Esophagus squamous epithelium (tissue), 5 donors: ENCODE data around the gene PNMA1. TPM values are rescaled to one million over a fixed set of nuclear protein-coding genes. Genes with fewer than 3 reads are reported as not detected.
A peak's percentile ranks its signal among the peaks of the same experiment; 100 is the strongest.

ENCODE experiments used
- DNase-seq: peaks from one replicate; lab custom pipeline; 2025; lab: John Stamatoyannopoulos, UW
- H3K27ac ChIP-seq, 4 donors: fragments of 200-600 bp; sonication (generic); one replicate each; pipeline ENCODE4 v1.5.1; 2016 to 2019; ENCODE audit warnings: mild to moderate bottlenecking in 1 of 4
- H3K27me3 ChIP-seq, 4 donors: fragments of 200-600 bp; sonication (generic); 1 replicate in 3 of 4; 2 replicates in 1 of 4; pipeline versions ENCODE4 v1.5.1 to v1.6.0; 2017 to 2021; ENCODE audit warnings: antibody characterized with exemption in 1 of 4
- H3K36me3 ChIP-seq, 3 donors: fragments of 200-600 bp; sonication (generic); one replicate each; pipeline ENCODE4 v1.5.1; 2016 to 2019
- H3K4me1 ChIP-seq, 3 donors: fragments of 200-600 bp; sonication (generic); one replicate each; pipeline ENCODE4 v1.5.1; 2017 to 2019
- H3K4me3 ChIP-seq, 4 donors: fragments of 200-600 bp; sonication (generic); 1 replicate in 3 of 4; 2 replicates in 1 of 4; pipeline ENCODE4 v1.5.1; 2016 to 2019; ENCODE audit warnings: mild to moderate bottlenecking in 2 of 4, moderate library complexity in 1 of 4
- H3K9me3 ChIP-seq, 3 donors: fragments of 200-600 bp; sonication (generic); one replicate each; pipeline ENCODE4 v1.5.1; 2016 to 2019
- POLR2A ChIP-seq, 4 donors: fragments of 450-650 bp; IDR thresholded peaks; one replicate each; pipeline ENCODE4 v1.6.1; 2017; ENCODE audit warnings: antibody characterized with exemption in 4 of 4, mild to moderate bottlenecking in 4 of 4, moderate library complexity in 3 of 4
- WGBS, 2 donors: methylation state at CpG; one replicate each; pipeline ENCODE4 v1.1.5; 2018; 5-methylcytosine and 5-hydroxymethylcytosine counted together
- intact Hi-C: fragments of 100-400 bp; cut with DNase I; formaldehyde crosslinking; loops from one replicate; pipeline ENCODE4 v1.15.0; 2022
- small RNA-seq, 4 donors: library from RNA; depleted of rRNA; stranded (forward); fragments of <200 nt; gene quantifications; one replicate each; pipeline ENCODE3, GENCODE V24; 2016
- total RNA-seq, 4 donors: library from RNA; depleted of rRNA; stranded (reverse); fragments of >200 nt; gene quantifications; one replicate each; pipeline ENCODE4 v1.1.0, GENCODE V29; 2016
- TF ChIP-seq, protein P1 (sequence below), 6 experiments: fragments of 450-650 bp in 4 of 6; fragments of 200-600 bp in 2 of 6; sonication (generic) in 2 of 6; IDR thresholded peaks; one replicate each; pipeline ENCODE4 v1.5.1; 2016 to 2019; ENCODE audit warnings: antibody characterized with exemption in 6 of 6, mild to moderate bottlenecking in 4 of 6, moderate library complexity in 4 of 6
- donor health status: DM: yes; HTN: yes; CAD: no.

The PNMA1 gene
- total RNA-seq, 4 donors from 2014 or later = 4.2 to 13.9 (median 7.2) TPM

DNA sequence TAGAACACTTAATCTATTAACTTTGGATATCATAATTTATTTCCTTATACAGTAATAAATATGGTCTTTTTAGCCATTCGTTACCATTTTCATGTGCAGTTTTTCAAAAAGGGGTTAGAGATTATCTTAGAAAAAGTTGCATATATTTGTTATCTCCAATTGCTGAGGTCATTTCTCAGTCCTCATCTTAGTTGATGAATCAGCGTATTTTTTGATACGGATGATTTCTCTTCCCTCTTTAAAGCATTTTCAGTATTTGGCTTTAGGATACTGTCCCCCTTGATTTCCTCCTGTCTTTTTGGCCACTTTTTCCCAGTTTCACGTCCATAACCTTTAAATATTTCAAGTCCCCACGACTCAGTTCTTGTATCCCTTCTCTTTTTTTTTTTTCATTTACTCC lies 47.6 kb downstream of the PNMA1 start:
- H3K36me3 ChIP-seq = no peaks in the 10 kb centered on the region
- no peaks in the 10 kb centered on the region for H3K27me3 ChIP-seq
- H3K27ac ChIP-seq = no peak overlapping the region
- no peak for DNase-seq
- no peaks in the 10 kb centered on the region for H3K4me1 ChIP-seq
- no peak overlapping the region for H3K4me3 ChIP-seq
- TF ChIP-seq POLR2A (IDR thresholded peaks at IDR 0.05) = no peak
- TF ChIP-seq, protein P1, sequence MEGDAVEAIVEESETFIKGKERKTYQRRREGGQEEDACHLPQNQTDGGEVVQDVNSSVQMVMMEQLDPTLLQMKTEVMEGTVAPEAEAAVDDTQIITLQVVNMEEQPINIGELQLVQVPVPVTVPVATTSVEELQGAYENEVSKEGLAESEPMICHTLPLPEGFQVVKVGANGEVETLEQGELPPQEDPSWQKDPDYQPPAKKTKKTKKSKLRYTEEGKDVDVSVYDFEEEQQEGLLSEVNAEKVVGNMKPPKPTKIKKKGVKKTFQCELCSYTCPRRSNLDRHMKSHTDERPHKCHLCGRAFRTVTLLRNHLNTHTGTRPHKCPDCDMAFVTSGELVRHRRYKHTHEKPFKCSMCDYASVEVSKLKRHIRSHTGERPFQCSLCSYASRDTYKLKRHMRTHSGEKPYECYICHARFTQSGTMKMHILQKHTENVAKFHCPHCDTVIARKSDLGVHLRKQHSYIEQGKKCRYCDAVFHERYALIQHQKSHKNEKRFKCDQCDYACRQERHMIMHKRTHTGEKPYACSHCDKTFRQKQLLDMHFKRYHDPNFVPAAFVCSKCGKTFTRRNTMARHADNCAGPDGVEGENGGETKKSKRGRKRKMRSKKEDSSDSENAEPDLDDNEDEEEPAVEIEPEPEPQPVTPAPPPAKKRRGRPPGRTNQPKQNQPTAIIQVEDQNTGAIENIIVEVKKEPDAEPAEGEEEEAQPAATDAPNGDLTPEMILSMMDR (IDR thresholded peaks at IDR 0.05) = no peak
- 87 to 89% methylated on average over 5 of the region's 5 CpGs for WGBS, 2 donors
- intact Hi-C loops = no loop called here
- no peaks in the 10 kb centered on the region for H3K9me3 ChIP-seq

DNA sequence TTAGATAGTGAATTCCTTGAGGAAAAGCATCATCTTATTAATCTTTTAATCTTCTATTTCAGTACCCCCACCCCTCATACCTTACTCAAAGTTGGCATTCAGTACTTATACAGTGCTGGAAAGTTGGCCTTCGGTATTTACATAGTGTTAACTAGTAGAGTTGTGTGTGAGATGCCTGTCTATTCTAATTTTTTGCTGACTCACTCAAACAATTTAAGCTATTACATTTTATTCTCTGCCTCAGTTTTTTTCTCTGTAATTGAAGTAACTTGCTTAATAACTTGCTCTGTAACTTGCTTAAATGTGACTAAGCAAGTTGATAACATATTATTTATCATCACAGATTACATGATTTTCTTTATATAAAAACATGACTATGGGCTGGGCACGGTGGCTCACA lies 49.1 kb downstream of the PNMA1 start:
- no peak overlapping the region for H3K27ac ChIP-seq
- intact Hi-C loops = no loop called here
- no peaks in the 10 kb centered on the region for H3K36me3 ChIP-seq
- WGBS, 2 donors = 79 to 98% methylated on average over 2 of the region's 2 CpGs
- no peak for TF ChIP-seq POLR2A (IDR thresholded peaks at IDR 0.05)
- TF ChIP-seq, protein P1 (IDR thresholded peaks at IDR 0.05) = no peak
- no peaks in the 10 kb centered on the region for H3K4me1 ChIP-seq
- no peak overlapping the region for H3K4me3 ChIP-seq
- H3K27me3 ChIP-seq = no peaks in the 10 kb centered on the region
- DNase-seq = no peak
- H3K9me3 ChIP-seq = no peaks in the 10 kb centered on the region

DNA sequence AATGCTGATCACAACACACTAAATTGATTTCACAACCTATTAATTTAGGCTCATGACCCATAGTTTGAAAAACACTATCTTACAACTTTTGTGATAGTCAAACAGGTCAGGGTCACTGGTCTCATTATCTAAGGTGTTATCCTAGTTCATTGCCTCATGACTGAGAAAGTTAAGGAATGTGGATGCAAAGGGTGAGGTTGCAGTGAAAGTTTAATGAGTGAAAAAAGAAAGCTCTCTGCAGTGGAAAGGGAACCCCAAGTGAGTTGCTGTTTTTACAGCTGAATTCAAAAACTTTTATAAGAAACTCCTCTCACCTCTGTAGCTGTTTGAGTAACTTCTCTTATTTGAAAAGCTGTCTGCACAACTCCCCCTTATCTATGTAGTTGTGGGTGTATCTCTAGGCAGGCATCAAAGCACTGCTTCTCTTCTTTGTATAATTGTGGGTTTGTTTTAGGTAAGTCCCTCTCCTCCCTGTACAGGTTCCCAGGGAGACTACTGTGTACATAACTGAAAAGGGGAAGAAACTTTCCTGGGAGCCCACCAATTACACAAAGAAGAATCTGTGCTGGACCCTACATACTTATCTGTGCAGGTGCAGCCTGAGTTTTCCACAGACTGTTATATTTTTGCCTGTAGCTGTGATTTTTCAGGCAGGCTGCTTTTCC lies 50.5 kb downstream of the PNMA1 start:
- intact Hi-C loops = no loop called here
- Histone ChIP-seq H3K4me1 (no peaks in the 10 kb centered on the region), H3K36me3 (peaks cover 0 to 8% (median 0%) of the 10 kb centered on the region in 3 donors), H3K4me3 (no peak overlapping the region), H3K27me3 (no peaks in the 10 kb centered on the region), H3K9me3 (no peaks in the 10 kb centered on the region), H3K27ac (no peak overlapping the region)
- TF ChIP-seq, protein P1 (IDR thresholded peaks at IDR 0.05) = no peak
- DNase-seq = no peak

DNA sequence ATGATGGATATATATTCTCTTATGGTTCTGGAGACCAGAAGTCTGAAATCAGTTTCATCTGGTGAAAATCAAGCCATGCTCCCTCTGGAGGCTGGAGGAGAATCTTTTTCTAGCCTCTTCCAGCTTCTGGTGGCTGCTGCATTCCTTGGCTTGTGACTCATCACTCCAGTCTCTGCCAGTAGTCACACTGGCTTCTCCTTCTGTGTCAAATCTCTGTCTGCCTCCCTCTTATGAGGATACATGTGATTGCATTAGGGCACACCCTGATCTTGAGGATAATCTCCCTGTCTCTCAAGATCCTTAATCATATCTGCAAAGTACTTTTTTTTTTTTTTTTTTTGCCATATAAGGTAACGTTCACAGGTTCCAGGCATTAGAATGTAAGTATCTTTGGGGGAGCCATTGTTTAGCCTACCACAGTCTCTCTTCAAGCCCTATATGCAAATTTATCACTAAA lies 51.7 kb downstream of the PNMA1 start:
- H3K27me3 ChIP-seq = no peaks in the 10 kb centered on the region
- no peaks in the 10 kb centered on the region for H3K4me1 ChIP-seq
- no peaks in the 10 kb centered on the region for H3K9me3 ChIP-seq
- H3K4me3 ChIP-seq = no peak overlapping the region
- WGBS, 2 donors = 29 to 36% methylated on average over 1 of the region's 1 CpG
- no peak for TF ChIP-seq POLR2A (IDR thresholded peaks at IDR 0.05)
- TF ChIP-seq, protein P1 (IDR thresholded peaks at IDR 0.05) = peak in 5 of 6 experiments; percentile 18 to 65 (median 27)
- peak overlapping the region in 1 of 4 donors; percentile 10 for H3K27ac ChIP-seq
- intact Hi-C loops = no loop called here
- no peak for DNase-seq
- peaks cover 0 to 8% (median 0%) of the 10 kb centered on the region in 3 donors for H3K36me3 ChIP-seq

DNA sequence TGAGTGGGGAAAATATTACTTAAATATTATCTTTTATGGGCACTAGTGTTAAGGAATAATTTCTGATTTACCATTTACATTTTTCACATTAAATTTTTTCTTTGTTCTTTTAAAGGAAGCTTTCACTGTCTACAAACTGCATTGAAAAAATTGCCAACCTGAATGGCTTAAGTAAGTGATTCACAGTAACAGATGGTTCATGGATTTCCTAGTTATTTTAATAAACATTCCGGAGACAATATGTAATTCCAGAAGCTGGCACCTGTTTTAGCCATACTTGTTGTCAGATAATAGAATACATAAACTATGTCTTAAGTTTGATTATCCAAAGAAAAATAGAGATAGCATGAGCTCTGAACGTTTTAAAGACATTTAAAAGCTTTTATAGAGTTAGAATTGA lies 52.3 kb downstream of the PNMA1 start:
- WGBS, 2 donors = 75 to 79% methylated on average over 2 of the region's 2 CpGs
- H3K4me1 ChIP-seq = no peaks in the 10 kb centered on the region
- H3K27ac ChIP-seq = no peak overlapping the region
- peaks cover 0 to 8% (median 0%) of the 10 kb centered on the region in 3 donors for H3K36me3 ChIP-seq
- H3K27me3 ChIP-seq = no peaks in the 10 kb centered on the region
- TF ChIP-seq, protein P1 (IDR thresholded peaks at IDR 0.05) = no peak
- no peak for TF ChIP-seq POLR2A (IDR thresholded peaks at IDR 0.05)
- DNase-seq = no peak
- intact Hi-C loops = no loop called here
- no peak overlapping the region for H3K4me3 ChIP-seq
- no peaks in the 10 kb centered on the region for H3K9me3 ChIP-seq

Small RNAs within 50 kb of the gene (small RNA-seq; reads per million reads assigned to genes)
- gene MIR4505 = 0 to 0.14 (median 0) reads per million in 4 donors

Other genes starting within 250 kb of the PNMA1 start
- gene RIOX1, start 223.5 kb downstream of the PNMA1 start, total RNA-seq = 10 to 100 TPM; 13.4 to 20.2 (median 15.0) TPM
- 1 to 10 TPM; 2.3 to 6.1 (median 4.9) TPM for gene ACOT1, start 177.2 kb downstream of the PNMA1 start, total RNA-seq
- gene HEATR4, start 155.4 kb downstream of the PNMA1 start, total RNA-seq = under 1 TPM in 2 of 4 donors, not detected in 2; 0.26 to 0.38 TPM
- gene ACOT2, start 145.2 kb downstream of the PNMA1 start, total RNA-seq = 10 to 100 TPM in 3 of 4 donors, 1 to 10 TPM in 1; 4.0 to 23.3 (median 13.8) TPM
- 1 to 10 TPM in 3 of 4 donors, under 1 TPM in 1; 0.48 to 2.0 (median 1.5) TPM for gene ACOT4, start 122.5 kb downstream of the PNMA1 start, total RNA-seq
- gene ACOT6, start 101.9 kb downstream of the PNMA1 start, total RNA-seq = not detected
- gene DNAL1, start 69.4 kb downstream of the PNMA1 start, total RNA-seq = 1 to 10 TPM; 1.8 to 6.4 (median 4.1) TPM
- 10 to 100 TPM in 1 of 4 donors, 1 to 10 TPM in 3; 1.8 to 10.7 (median 6.2) TPM for gene PTGR2, start 137.4 kb upstream of the PNMA1 start, total RNA-seq
- 10 to 100 TPM; 37.8 to 52.3 (median 38.1) TPM for gene ZNF410, start 172.5 kb upstream of the PNMA1 start, total RNA-seq
- gene FAM161B, start 235.7 kb upstream of the PNMA1 start, total RNA-seq = 1 to 10 TPM; 1.2 to 3.1 (median 2.2) TPM
- 10 to 100 TPM; 18.6 to 27.3 (median 23.6) TPM for gene COQ6, start 235.9 kb upstream of the PNMA1 start, total RNA-seq